Measurements from ENCODE around the gene PFKFB2. TPM values are rescaled to one million over a fixed set of nuclear protein-coding genes. Genes with fewer than 3 reads are reported as not detected.
A peak's percentile ranks its signal among the peaks of the same experiment; 100 is the strongest.

The PFKFB2 gene
- total and polyA plus RNA-seq, 2 of the 8 experiments (the other 6 are each of a cell fraction or from before 2014, with no cell fraction given) = 6.7 to 19.1 TPM

GRCh38 chr1:207027206-207027777, 25.8 kb upstream of the PFKFB2 start:
- H3K79me1 ChIP-seq (ENCODE audit: low read depth, low read length) = no peaks in the 10 kb centered on the region
- H4K5ac ChIP-seq (ENCODE audit: insufficient read length, low read depth, low read length) = no peak overlapping the region
- no peaks in the 10 kb centered on the region for H4K20me1 ChIP-seq (replicated peaks in 1 of 2; ENCODE audit: control insufficient read depth in 1 of 2, insufficient read depth in 2 of 2, low read length in 2 of 2)
- CTCF ChIA-PET (ENCODE audit: partially characterized antibody) = interaction anchor here (1.0 to 10.5 kb wide), 4 partner anchors 19 to 92 kb away, joined by 4 to 122 read pairs (median 12); no protein-coding TSS in a partner anchor
- no peak overlapping the region for H2BK5ac ChIP-seq (ENCODE audit: low read depth, low read length)
- H3K4ac ChIP-seq (replicated peaks; ENCODE audit: insufficient read length, low read depth, low read length) = no peak overlapping the region
- H3K4me3 ChIP-seq (ENCODE audit: extremely low read depth in 1 of 4, insufficient read depth in 2 of 4, low read depth in 3 of 4, low read length in 4 of 4) = no peak overlapping the region
- 90% methylated on average over 14 of the region's 18 CpGs; no CpG with 5 or more reads in 1 of the 2 experiments for WGBS, 2 experiments (ENCODE audit: extremely low coverage in 1 of 2, insufficient coverage in 1 of 2, insufficient read length in 1 of 2, insufficient replicate concordance in 2 of 2, low coverage in 1 of 2, low lambda C conversion rate in 2 of 2, missing lambda C conversion rate in 1 of 2)
- no peak overlapping the region for H4K91ac ChIP-seq (replicated peaks; ENCODE audit: insufficient read length, low read length)
- H3K23ac ChIP-seq (ENCODE audit: insufficient read length) = no peak overlapping the region
- no peak for DNase-seq (ENCODE audit: low read depth in 1 of 2, low spot score in 2 of 2)
- H2BK15ac ChIP-seq (ENCODE audit: low read length) = no peak overlapping the region
- no peak overlapping the region for H3K9ac ChIP-seq (replicated peaks in 1 of 4; ENCODE audit: extremely low read depth in 1 of 4, low read depth in 3 of 4, low read length in 3 of 4)
- H3K23me2 ChIP-seq (ENCODE audit: low read depth, low read length) = no peaks in the 10 kb centered on the region
- FAIRE-seq = no peak
- H2AFZ ChIP-seq (ENCODE audit: low read length) = no peak overlapping the region
- H2AK5ac ChIP-seq (ENCODE audit: low read depth, low read length) = no peak overlapping the region
- peak overlapping the region; percentile 39; the same call in 1 of the 2 replicates for H4K8ac ChIP-seq (ENCODE audit: extremely low read depth, insufficient read depth, low read length)
- H3K27me3 ChIP-seq (replicated peaks in 1 of 4; ENCODE audit: control insufficient read depth in 3 of 4, extremely low read depth in 1 of 4, insufficient read depth in 3 of 4, low read length in 3 of 4) = no peaks in the 10 kb centered on the region
- H3K14ac ChIP-seq (ENCODE audit: insufficient read length) = no peak overlapping the region
- H3K4me1 ChIP-seq (replicated peaks in 1 of 4; ENCODE audit: control insufficient read depth in 3 of 4, insufficient read depth in 4 of 4, low read length in 3 of 4) = peaks cover 4 to 17% (median 15%) of the 10 kb centered on the region in 4 experiments; a peak in 6 of 7 replicates
- H3K79me2 ChIP-seq (ENCODE audit: control insufficient read depth in 1 of 2, insufficient read depth in 2 of 2, low read length in 2 of 2) = no peaks in the 10 kb centered on the region
- no peak overlapping the region for H2BK120ac ChIP-seq (replicated peaks; ENCODE audit: low read depth, low read length)
- no peaks in the 10 kb centered on the region for H3K9me3 ChIP-seq (ENCODE audit: insufficient read depth in 2 of 2, low read depth in 1 of 2, low read length in 1 of 2)
- no peak overlapping the region for H3K27ac ChIP-seq (ENCODE audit: low read depth, low read length)
- H2BK20ac ChIP-seq (ENCODE audit: low read length) = no peak overlapping the region
- POLR2A ChIA-PET (ENCODE audit: partially characterized antibody) = no interaction called here
- TF ChIP-seq SIRT6 (IDR thresholded peaks at IDR 0.05; ENCODE audit: low read length) (no peak), CREB1 (IDR thresholded peaks at IDR 0.05) (no peak), GTF2F1 (IDR thresholded peaks at IDR 0.05; ENCODE audit: borderline replicate concordance, low read depth, low read length) (no peak), MAX (IDR thresholded peaks at IDR 0.05) (no peak)
- H3K56ac ChIP-seq (replicated peaks; ENCODE audit: insufficient read length, low read depth, low read length) = no peak overlapping the region
- H3K36me3 ChIP-seq (ENCODE audit: control insufficient read depth in 2 of 4, insufficient read depth in 4 of 4, low read length in 3 of 4) = peaks cover 0 to 2% (median 0%) of the 10 kb centered on the region in 4 experiments; a peak in 1 of 8 replicates
- H3K4me2 ChIP-seq (ENCODE audit: insufficient read depth in 1 of 2, low read depth in 2 of 2, low read length in 2 of 2) = no peak overlapping the region
- no peak overlapping the region for H2BK12ac ChIP-seq (ENCODE audit: low read depth, low read length)
- H3K18ac ChIP-seq (ENCODE audit: extremely low read depth, low read length) = no peak overlapping the region

All from H1 (cell line).